ENCODE measurements around the gene TAOK1. TPM values are rescaled to one million over a fixed set of nuclear protein-coding genes. Genes with fewer than 3 reads are reported as not detected.

TAOK1 gene
- total RNA-seq, 4 donors from 2014 or later, result 57.9 to 72.2 (median 65.1) TPM

GRCh38 chr17:29567554-29568330, 177.6 kb downstream of the TAOK1 start:
- Histone ChIP-seq H3K27ac (peak overlapping the region; percentile 66 to 93 (median 89)), H3K4me1 (peaks cover 0 to 79% (median 12%) of the 10 kb centered on the region in 3 donors), H3K4me3 (peak overlapping the region; percentile 48 to 85), H3K36me3 (peaks cover 0 to 10% of the 10 kb centered on the region in 2 donors), H3K9me3 (no peaks in the 10 kb centered on the region), H3K27me3 (no peaks in the 10 kb centered on the region)
- no peak for TF ChIP-seq POLR2A (IDR thresholded peaks at IDR 0.05)
- TF ChIP-seq, protein P1, sequence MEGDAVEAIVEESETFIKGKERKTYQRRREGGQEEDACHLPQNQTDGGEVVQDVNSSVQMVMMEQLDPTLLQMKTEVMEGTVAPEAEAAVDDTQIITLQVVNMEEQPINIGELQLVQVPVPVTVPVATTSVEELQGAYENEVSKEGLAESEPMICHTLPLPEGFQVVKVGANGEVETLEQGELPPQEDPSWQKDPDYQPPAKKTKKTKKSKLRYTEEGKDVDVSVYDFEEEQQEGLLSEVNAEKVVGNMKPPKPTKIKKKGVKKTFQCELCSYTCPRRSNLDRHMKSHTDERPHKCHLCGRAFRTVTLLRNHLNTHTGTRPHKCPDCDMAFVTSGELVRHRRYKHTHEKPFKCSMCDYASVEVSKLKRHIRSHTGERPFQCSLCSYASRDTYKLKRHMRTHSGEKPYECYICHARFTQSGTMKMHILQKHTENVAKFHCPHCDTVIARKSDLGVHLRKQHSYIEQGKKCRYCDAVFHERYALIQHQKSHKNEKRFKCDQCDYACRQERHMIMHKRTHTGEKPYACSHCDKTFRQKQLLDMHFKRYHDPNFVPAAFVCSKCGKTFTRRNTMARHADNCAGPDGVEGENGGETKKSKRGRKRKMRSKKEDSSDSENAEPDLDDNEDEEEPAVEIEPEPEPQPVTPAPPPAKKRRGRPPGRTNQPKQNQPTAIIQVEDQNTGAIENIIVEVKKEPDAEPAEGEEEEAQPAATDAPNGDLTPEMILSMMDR (IDR thresholded peaks at IDR 0.05), result peak in 3 of 4 experiments; percentile 44 to 53 (median 46)
- peak; percentile 30 for ATAC-seq
- WGBS, 2 donors (ENCODE audit: low coverage in 1 of 2), result 0% methylated on average over 2 of the region's 63 CpGs; no CpG with 5 or more reads in 1 of the 2 donors

GRCh38 chr17:29568331-29569244, 178.4 kb downstream of the TAOK1 start, which contains the start of gene TP53I13:
TSS of gene TP53I13 (plus strand) at chr17:29568701. CDS start at chr17:29568759, 58 bp downstream.
- H3K9me3 ChIP-seq, result no peaks in the 10 kb centered on the region
- H3K27me3 ChIP-seq, result no peaks in the 10 kb centered on the region
- H3K4me1 ChIP-seq, result peaks cover 0 to 88% (median 18%) of the 10 kb centered on the region in 3 donors
- ATAC-seq, result peak; percentile 71
- peak within 1 kb of the TSS; percentile 48 to 85 for H3K4me3 ChIP-seq
- TF ChIP-seq POLR2AphosphoS5 (IDR thresholded peaks at IDR 0.05) (peak; percentile 9), EP300 (IDR thresholded peaks at IDR 0.05) (no peak), POLR2A (IDR thresholded peaks at IDR 0.05) (peak; percentile 34 to 40)
- TF ChIP-seq, protein P1 (IDR thresholded peaks at IDR 0.05), result no peak
- WGBS, 2 donors (ENCODE audit: low coverage in 1 of 2), result 0 to 1% methylated on average over 3 to 12 of the region's 85 CpGs
- peaks cover 0 to 12% of the 10 kb centered on the region in 2 donors for H3K36me3 ChIP-seq
- H3K27ac ChIP-seq, result peak within 1 kb of the TSS; percentile 66 to 93 (median 89)

DNA sequence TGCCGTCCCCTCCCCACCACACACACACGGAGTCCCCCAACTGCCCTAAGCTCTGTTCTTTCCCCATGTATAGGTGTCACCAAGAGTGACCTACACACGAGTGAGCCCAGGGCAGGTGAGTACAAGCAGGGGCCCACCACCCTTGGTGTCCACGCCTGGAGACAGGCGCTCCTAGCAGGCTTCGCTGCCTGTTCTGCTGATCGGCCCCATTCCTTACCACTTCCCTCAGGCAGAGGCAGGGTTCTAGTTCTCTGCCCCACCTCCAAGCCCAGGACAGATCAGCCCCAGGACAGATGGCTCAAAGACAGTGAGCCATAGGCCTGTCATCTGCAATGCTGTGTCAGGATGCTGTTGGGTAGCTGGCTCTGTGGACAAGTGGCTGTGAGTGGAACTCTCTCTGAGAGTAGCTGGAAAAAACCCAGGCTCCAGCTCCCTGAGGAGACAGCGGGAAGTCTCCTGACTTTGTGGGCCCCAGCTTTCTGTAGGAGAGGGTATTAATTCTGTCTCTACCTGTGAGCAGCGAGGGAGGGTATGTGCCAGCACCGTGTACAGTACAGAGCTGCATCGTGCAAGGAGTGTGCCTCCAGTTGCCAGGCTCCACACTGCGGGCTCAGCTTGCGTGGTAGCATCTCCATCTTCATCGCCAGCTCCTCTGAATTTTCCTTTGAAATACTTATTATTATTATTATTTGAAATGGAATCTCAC, 179.2 kb downstream of the TAOK1 start:
- no peak for TF ChIP-seq EP300 (IDR thresholded peaks at IDR 0.05)
- TF ChIP-seq, protein P1 (IDR thresholded peaks at IDR 0.05), result no peak
- no peak for TF ChIP-seq POLR2A (IDR thresholded peaks at IDR 0.05)
- no peak for TF ChIP-seq POLR2AphosphoS5 (IDR thresholded peaks at IDR 0.05)
- Histone ChIP-seq H3K27ac (peak overlapping the region; percentile 39 to 93 (median 89)), H3K4me3 (peak overlapping the region; percentile 48 to 85), H3K27me3 (no peaks in the 10 kb centered on the region), H3K9me3 (no peaks in the 10 kb centered on the region), H3K4me1 (peaks cover 0 to 81% (median 18%) of the 10 kb centered on the region in 3 donors), H3K36me3 (peaks cover 0 to 20% of the 10 kb centered on the region in 2 donors)
- WGBS, 2 donors (ENCODE audit: low coverage in 1 of 2), result 51 to 81% methylated on average over 7 to 13 of the region's 14 CpGs
- ATAC-seq, result no peak

DNA sequence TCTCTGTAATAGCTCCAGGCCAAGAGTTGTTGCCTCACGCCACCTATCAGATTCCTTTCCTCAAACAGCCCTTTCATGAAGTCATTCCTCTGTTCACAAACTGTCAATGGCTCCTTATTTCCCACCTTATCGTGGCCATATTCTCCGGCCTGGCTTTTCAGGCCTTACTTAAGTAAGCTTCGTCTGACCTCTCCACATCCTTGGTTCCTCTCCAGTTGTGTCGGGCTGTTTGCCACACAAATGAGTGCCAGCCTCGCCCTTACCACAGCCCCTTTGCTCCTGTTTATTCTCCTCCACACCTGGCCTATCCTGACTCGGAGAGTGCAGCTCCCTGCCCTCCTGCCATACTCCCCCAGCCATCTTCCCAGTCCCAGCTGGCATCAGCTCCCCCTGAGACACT, 180.4 kb downstream of the TAOK1 start:
- no peaks in the 10 kb centered on the region for H3K9me3 ChIP-seq
- 58 to 71% methylated on average over 3 to 7 of the region's 7 CpGs for WGBS, 2 donors (ENCODE audit: low coverage in 1 of 2)
- H3K27me3 ChIP-seq, result no peaks in the 10 kb centered on the region
- no peak for TF ChIP-seq POLR2A (IDR thresholded peaks at IDR 0.05)
- TF ChIP-seq EP300 (IDR thresholded peaks at IDR 0.05), result no peak
- TF ChIP-seq, protein P1 (IDR thresholded peaks at IDR 0.05), result no peak
- no peak for TF ChIP-seq POLR2AphosphoS5 (IDR thresholded peaks at IDR 0.05)
- no peak overlapping the region for H3K27ac ChIP-seq
- no peak overlapping the region for H3K4me3 ChIP-seq
- H3K4me1 ChIP-seq, result peaks cover 0 to 70% (median 18%) of the 10 kb centered on the region in 3 donors
- H3K36me3 ChIP-seq, result peaks cover 0 to 31% of the 10 kb centered on the region in 2 donors
- no peak for ATAC-seq
